ENCODE measurements around the gene OR13H1. TPM values are rescaled to one million over a fixed set of nuclear protein-coding genes. Genes with fewer than 3 reads are reported as not detected.

Gene OR13H1
- total and polyA plus RNA-seq, 2 donors (not counting 3 experiments of a cell fraction or from before 2014, with no cell fraction given) = not detected

- H3K4me2 ChIP-seq (ENCODE audit: insufficient read depth, low read length) = no peak overlapping the region
- no peak overlapping the region for H3K27ac ChIP-seq (ENCODE audit: insufficient read depth, low read depth, low read length)
- H3K4me1 ChIP-seq (ENCODE audit: control insufficient read depth, extremely low read depth, insufficient read depth, low read length) = no peaks in the 10 kb centered on the region
- H3K36me3 ChIP-seq (ENCODE audit: control insufficient read depth in 2 of 2, extremely low read depth in 1 of 2, insufficient read depth in 2 of 2, low read length in 2 of 2) = no peaks in the 10 kb centered on the region
- no peak overlapping the region for H3K4me3 ChIP-seq (replicated peaks in 1 of 3; ENCODE audit: insufficient read depth in 1 of 3, low read depth in 1 of 3, low read length in 3 of 3)
- intact Hi-C loops (cut with micrococcal nuclease) = no loop called here
- BruUV-seq (replicated peaks) = no TSS peak
- TF ChIP-seq POLR2AphosphoS5 (IDR thresholded peaks at IDR 0.05; ENCODE audit: insufficient read depth, low read depth, low read length) (no peak), CTCF (IDR thresholded peaks at IDR 0.05; ENCODE audit: extremely low read depth in 1 of 2, insufficient read depth in 1 of 2, low read depth in 1 of 2, low read length in 2 of 2) (no peak), JUN (IDR thresholded peaks at IDR 0.05; ENCODE audit: borderline replicate concordance, insufficient read depth, insufficient read length, low read depth) (no peak), FOS (IDR thresholded peaks at IDR 0.05; ENCODE audit: borderline replicate concordance, insufficient read depth, low read length) (no peak), EZH2 (IDR thresholded peaks at IDR 0.05; ENCODE audit: borderline replicate concordance, low read depth, low read length, severe bottlenecking) (no peak), MYC (IDR thresholded peaks at IDR 0.05; ENCODE audit: low read depth, low read length) (no peak), GATA2 (IDR thresholded peaks at IDR 0.05; ENCODE audit: insufficient read depth, insufficient read length, low read depth, low read length) (no peak), MAX (IDR thresholded peaks at IDR 0.05; ENCODE audit: insufficient read depth, insufficient read length) (no peak)
- POLR2A ChIA-PET = no interaction called here
- no peak overlapping the region for H2AFZ ChIP-seq (ENCODE audit: low read depth, low read length)
- FAIRE-seq (no peak), DNase-seq (ENCODE audit: low read depth, low spot score) (no peak)
- dilution Hi-C loops (cut with MboI; ENCODE audit: extremely low pct_ligation_motif_present, low sequenced_read_pairs) = no loop called here
- no peaks in the 10 kb centered on the region for H3K27me3 ChIP-seq (ENCODE audit: control insufficient read depth in 2 of 2, insufficient read depth in 2 of 2, low read length in 2 of 2)
- no peak overlapping the region for H3K9ac ChIP-seq (replicated peaks; ENCODE audit: extremely low read depth, insufficient read depth, low read length)
- H4K20me1 ChIP-seq (replicated peaks; ENCODE audit: control insufficient read depth, extremely low read depth, insufficient read depth, low read length) = no peaks in the 10 kb centered on the region
- no peaks in the 10 kb centered on the region for H3K9me1 ChIP-seq (replicated peaks; ENCODE audit: control insufficient read depth, extremely low read depth, insufficient read depth, low read length)
- no peaks in the 10 kb centered on the region for H3K9me3 ChIP-seq (replicated peaks; ENCODE audit: control insufficient read depth, insufficient read depth, low read length)
- H3K79me2 ChIP-seq (ENCODE audit: control insufficient read depth, insufficient read depth, low read length) = no peaks in the 10 kb centered on the region
- CTCF ChIA-PET = no interaction called here
Measured at GRCh38 chrX:131565909-131566308, 22.0 kb downstream of the OR13H1 start.

Measured in endothelial cell of umbilical vein (primary cell).